ENCODE data around the gene TRIM24.
"Not testable (repeated sequence)": the region's sequence is repeated elsewhere in the genome, so short reads cannot be mapped to it uniquely, and the experiment has no call there.

Gene TRIM24

DNA sequence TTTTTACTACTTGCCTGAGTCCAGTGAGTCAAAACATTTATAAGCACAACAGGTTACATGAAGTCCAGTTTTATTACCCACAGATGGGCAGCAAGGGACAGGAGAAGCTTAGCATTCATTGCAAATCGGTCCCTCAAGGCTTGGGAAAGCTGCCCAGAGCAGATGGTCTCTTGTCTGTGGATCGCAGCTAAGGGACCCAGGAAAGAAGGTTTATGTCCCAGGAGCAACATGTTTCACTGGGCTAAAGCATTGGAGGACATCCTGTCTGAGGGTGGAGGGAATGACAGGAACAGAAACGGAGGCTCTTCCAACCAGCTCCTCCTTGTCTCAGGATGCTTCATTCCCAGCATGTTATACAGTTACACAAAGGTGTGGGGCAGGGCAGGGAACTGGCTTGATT, 39.3 kb downstream of the TRIM24 start:
- H3K27ac Mint-ChIP-seq: no peak overlapping the region
- H3K36me3 Mint-ChIP-seq (ENCODE audit: low read depth): peaks cover 34% of the 10 kb centered on the region
- no peaks in the 10 kb centered on the region for H3K27me3 Mint-ChIP-seq
- H3K4me3 Mint-ChIP-seq: no peak overlapping the region
- H3K9me3 Mint-ChIP-seq: peaks cover 3% of the 10 kb centered on the region
- peaks cover 26% of the 10 kb centered on the region for H3K4me1 Mint-ChIP-seq (ENCODE audit: low read depth)

DNA sequence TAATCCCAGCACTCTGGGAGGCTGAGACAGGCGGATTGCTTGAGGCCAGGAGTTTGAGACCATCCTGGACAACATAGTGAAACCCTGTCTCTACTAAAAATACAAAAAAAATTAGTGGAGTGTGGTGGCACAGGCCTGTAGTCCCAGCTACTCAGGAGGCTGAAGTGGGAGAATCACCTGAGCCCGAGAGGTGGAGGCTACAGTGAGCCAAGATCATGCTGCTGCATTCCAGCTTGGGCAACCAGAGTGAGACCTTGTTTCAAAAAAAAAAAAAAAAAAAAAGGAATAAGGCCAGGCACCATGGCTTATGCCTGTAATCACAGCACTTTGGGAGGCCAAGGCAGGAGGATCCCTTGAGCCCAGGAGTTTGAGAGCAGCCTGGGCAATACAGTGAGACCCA, 40.2 kb downstream of the TRIM24 start:
- H3K4me1 Mint-ChIP-seq (ENCODE audit: low read depth): peaks cover 22% of the 10 kb centered on the region
- not testable (repeated sequence) for H3K4me3 Mint-ChIP-seq, H3K9me3 Mint-ChIP-seq, H3K27me3 Mint-ChIP-seq, H3K27ac Mint-ChIP-seq
- H3K36me3 Mint-ChIP-seq (ENCODE audit: low read depth): peaks cover 41% of the 10 kb centered on the region

DNA sequence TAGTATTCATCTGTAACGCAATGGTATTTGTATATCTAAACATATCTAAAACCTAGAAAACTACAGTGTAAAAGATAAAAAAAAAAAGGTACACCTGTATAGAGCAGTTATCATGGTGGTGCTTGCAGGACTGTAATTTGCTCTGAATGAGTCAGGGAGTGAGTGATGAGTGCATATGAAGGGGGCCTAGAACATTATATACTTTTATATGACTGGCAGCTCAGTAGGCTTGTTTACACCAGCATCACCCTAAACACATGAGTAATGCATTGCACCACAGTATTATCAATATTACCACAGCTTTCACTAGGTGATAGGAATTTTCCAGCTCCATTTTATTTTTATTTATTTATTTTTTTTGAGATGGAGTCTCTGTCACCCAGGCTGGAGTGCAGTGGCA, 40.8 kb downstream of the TRIM24 start:
- no peak overlapping the region for H3K4me3 Mint-ChIP-seq
- peaks cover 3% of the 10 kb centered on the region for H3K9me3 Mint-ChIP-seq
- H3K36me3 Mint-ChIP-seq (ENCODE audit: low read depth): peaks cover 42% of the 10 kb centered on the region
- no peak overlapping the region for H3K27ac Mint-ChIP-seq
- peaks cover 24% of the 10 kb centered on the region for H3K4me1 Mint-ChIP-seq (ENCODE audit: low read depth)
- no peaks in the 10 kb centered on the region for H3K27me3 Mint-ChIP-seq

DNA sequence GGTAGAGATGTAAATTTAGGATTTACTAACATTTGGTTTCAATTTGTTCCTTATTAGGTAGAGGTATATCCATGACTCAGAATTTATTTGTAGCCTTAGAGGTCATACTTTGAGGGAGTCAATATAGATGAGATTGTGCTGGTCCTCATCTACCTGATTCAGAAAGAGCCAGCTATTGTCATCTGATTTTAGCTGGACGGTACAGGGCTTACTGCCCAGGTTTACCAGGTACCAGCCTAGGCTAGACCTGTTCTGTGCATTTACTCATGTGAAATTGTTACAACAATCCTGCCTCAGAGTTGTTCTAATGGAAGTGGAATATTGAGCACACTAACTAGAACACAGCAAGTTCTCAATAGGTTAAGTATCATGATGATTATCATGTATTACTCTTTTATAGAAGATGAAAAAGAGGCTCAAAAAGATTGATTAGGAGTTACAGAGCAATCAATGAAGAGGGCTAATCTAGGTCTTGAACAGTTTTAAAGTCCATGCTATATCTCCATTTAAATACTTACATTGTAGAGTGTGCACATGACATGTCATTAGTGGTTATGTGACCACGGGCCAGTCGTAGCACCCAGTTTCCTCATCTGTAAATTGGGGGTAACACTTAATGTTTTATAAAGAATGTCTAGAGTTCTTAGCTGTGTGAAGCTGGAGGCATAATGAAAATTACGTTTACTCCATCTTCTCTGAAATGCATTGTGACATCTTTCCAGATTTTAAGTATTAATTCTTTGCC, 42.1 kb downstream of the TRIM24 start:
- peaks cover 46% of the 10 kb centered on the region for H3K36me3 Mint-ChIP-seq (ENCODE audit: low read depth)

DNA sequence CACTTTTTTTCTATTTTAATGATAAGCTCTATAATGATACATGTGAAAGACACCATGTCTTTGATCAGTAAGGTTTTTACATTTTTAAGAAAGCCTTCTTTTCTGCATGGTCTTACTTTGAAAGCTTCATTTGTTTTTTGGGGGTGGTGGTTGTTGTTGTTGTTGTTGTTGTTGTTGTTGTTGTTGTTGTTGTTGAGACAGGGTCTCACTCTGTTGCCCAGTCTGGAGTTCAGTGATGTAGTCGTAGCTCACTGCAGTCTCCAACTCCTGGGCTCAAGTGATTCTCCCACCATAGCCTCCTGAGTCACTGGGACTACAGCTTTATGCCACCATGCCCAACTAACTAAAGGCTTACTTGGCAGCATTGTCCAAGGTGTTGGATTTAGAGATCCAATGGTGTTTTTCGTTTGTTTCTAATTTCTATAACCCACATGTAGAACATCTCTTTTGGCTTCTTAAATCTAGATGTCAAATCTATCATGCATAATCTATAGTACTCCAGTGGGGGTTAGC, 45.4 kb downstream of the TRIM24 start:
- Mint-ChIP-seq H3K27me3 (no peaks in the 10 kb centered on the region), H3K27ac (no peak overlapping the region), H3K36me3 (ENCODE audit: low read depth) (peaks cover 47% of the 10 kb centered on the region), H3K9me3 (no peaks in the 10 kb centered on the region), H3K4me1 (ENCODE audit: low read depth) (peaks cover 31% of the 10 kb centered on the region), H3K4me3 (no peak overlapping the region)

More for the DNA sequence above, 42.1 kb downstream of the TRIM24 start:
- peaks cover 29% of the 10 kb centered on the region for H3K4me1 Mint-ChIP-seq (ENCODE audit: low read depth)
- H3K27ac Mint-ChIP-seq: no peak overlapping the region
- H3K9me3 Mint-ChIP-seq: peaks cover 3% of the 10 kb centered on the region
- no peaks in the 10 kb centered on the region for H3K27me3 Mint-ChIP-seq
- no peak overlapping the region for H3K4me3 Mint-ChIP-seq

DNA sequence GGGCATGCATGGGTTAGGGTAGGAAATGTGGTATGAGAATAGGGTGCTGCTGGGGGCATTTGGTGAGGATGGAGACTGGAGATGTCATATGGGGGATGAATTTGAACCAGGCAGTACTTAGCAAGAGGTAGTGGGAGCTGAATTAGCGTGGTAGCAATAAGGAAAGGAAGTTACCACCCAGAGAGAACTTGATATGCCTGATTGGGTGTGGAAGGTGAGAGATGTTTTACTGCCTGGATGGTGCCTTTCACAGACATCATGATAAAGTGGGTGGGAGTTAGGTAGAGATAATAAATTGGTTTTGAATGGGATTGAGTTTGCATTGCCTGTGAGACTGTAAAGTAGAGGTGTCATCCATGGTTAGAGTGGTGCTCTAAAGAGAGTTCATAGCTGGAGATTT, 46.7 kb downstream of the TRIM24 start:
- no peaks in the 10 kb centered on the region for H3K27me3 Mint-ChIP-seq
- H3K9me3 Mint-ChIP-seq: no peaks in the 10 kb centered on the region
- peak overlapping the region; percentile 4 for H3K27ac Mint-ChIP-seq
- H3K4me1 Mint-ChIP-seq (ENCODE audit: low read depth): peaks cover 30% of the 10 kb centered on the region
- peaks cover 58% of the 10 kb centered on the region for H3K36me3 Mint-ChIP-seq (ENCODE audit: low read depth)
- no peak overlapping the region for H3K4me3 Mint-ChIP-seq

DNA sequence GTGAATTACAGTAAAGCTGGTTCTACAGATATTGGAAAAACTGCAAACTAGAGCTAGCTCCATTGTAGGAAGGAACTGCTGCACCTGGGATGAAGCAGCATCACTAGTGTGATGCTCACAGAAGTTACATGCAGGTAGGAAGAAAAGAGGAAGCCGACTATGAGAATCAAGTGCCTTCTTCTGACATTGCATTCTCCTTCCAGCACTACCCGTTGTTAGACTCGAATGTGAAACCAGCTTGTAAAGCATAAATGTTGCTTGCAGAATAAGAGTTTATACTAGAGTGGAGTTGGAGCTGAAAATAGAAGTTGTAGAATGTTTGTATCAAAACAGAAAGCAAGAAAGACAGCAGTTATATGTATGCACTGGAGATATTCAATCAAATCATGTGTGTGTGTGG, 49.9 kb downstream of the TRIM24 start:
- Mint-ChIP-seq H3K4me3 (no peak overlapping the region), H3K27me3 (no peaks in the 10 kb centered on the region), H3K36me3 (ENCODE audit: low read depth) (peaks cover 76% of the 10 kb centered on the region), H3K9me3 (no peaks in the 10 kb centered on the region), H3K4me1 (ENCODE audit: low read depth) (peaks cover 19% of the 10 kb centered on the region), H3K27ac (no peak overlapping the region)

DNA sequence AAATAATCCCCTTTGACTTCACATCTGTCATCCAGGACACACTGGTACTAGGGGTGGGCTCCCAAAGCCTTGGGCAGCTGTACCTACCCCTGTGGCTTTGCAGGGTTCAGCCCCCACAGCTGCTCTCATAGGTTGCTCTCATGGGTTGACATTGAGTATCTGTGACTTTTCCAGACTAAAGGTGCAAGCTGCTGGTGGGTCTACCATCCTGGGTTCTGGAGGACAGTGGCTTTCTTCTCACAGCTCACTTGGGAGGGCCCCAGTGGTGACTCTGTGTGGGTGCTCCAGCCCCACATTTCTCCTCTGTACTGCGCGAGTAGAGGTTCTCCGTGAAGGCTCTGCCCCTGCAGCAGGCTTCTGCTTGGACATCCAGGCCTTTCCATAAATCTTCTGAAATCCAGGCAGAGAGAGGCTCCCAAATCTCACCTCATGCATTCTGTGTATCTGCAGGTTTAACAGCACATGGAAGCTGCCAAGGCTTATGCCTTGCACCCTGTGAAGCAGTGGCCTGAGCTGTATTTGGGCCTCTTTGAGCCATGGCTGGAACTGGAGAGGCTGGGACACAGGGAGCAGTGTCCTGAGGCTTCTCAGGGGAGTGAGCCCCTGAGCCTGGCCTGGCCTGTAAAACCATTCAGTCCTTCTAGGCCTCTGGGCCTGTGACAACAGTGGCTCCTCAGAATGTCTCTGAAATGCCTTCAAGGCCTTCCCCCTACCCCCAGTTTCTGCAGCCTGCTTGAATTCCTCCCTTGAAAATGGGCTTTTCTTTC, 52.2 kb downstream of the TRIM24 start:
- Mint-ChIP-seq H3K27me3 (no peaks in the 10 kb centered on the region), H3K36me3 (ENCODE audit: low read depth) (peaks cover 78% of the 10 kb centered on the region), H3K4me1 (ENCODE audit: low read depth) (peaks cover 8% of the 10 kb centered on the region), H3K9me3 (no peaks in the 10 kb centered on the region), H3K4me3 (no peak overlapping the region), H3K27ac (no peak overlapping the region)

DNA sequence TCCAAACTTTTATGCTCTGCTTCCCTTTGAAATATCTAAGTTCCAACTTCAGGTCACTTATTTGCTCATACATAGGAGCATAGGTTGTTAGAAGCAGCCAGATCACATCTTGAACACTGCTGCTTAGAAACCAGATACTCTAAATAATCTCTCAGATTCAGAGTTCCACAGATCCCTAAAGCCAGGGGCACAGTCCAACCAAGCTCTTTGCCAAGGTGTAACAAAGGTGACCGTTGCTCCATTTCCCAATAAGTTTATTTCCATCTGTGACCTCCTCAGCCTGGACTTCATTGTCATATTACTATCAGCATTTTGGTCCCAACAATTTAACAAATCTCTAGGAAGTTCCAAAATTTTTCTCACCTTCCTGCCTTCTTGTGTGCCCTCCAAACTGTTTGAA, 52.8 kb downstream of the TRIM24 start:
- H3K4me1 Mint-ChIP-seq (ENCODE audit: low read depth): peaks cover 12% of the 10 kb centered on the region
- peaks cover 82% of the 10 kb centered on the region for H3K36me3 Mint-ChIP-seq (ENCODE audit: low read depth)
- H3K4me3 Mint-ChIP-seq: no peak overlapping the region
- H3K27me3 Mint-ChIP-seq: no peaks in the 10 kb centered on the region
- H3K27ac Mint-ChIP-seq: no peak overlapping the region
- no peaks in the 10 kb centered on the region for H3K9me3 Mint-ChIP-seq

DNA sequence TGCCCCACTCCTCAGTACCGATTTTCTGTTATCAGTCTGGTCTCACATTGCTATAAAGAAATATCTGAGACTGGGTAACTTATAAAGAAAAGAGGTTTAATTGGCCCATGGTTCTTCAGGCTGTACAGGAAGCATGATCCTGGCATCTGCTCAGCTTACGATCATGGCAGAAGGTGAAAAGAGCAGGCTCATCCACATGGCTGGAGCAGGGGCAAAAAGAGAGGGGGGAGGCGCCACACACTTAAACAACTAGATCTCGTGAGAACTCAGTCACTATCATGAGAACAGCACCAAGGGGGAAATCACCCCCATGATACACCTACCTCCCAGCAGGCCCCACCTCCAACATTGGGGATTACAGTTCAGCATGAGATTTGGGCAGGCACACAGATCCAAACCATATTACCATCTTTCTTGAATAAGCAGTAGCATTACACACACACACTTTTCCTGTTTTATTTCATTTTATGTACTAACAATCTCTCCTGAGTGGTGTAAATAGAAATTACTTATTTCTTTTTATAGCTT, 53.3 kb downstream of the TRIM24 start:
- Mint-ChIP-seq H3K27me3 (no peaks in the 10 kb centered on the region), H3K36me3 (ENCODE audit: low read depth) (peaks cover 79% of the 10 kb centered on the region), H3K9me3 (no peaks in the 10 kb centered on the region), H3K4me1 (ENCODE audit: low read depth) (peaks cover 7% of the 10 kb centered on the region), H3K27ac (no peak overlapping the region), H3K4me3 (no peak overlapping the region)

DNA sequence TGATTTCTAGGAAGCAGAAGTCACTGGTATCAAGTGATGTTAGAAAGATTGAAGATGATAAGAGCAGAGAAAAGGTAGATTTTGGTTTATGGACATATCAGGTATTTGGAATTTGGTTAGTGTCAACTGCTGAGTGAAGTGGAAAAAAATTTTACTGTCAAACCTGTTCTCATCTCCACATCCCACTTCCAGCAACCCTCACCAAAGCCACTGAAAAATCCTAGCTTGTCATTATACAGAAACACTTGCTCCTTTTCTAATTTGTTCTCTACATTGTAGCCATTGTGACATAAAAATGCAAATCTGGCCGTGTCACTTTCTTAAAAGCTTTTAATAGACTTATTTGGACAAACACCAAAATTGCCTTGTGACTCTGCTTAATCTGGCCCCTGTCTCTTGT, 54.0 kb downstream of the TRIM24 start:
- H3K4me1 Mint-ChIP-seq (ENCODE audit: low read depth): peaks cover 4% of the 10 kb centered on the region
- peaks cover 80% of the 10 kb centered on the region for H3K36me3 Mint-ChIP-seq (ENCODE audit: low read depth)
- H3K9me3 Mint-ChIP-seq: no peaks in the 10 kb centered on the region
- no peaks in the 10 kb centered on the region for H3K27me3 Mint-ChIP-seq
- H3K4me3 Mint-ChIP-seq: no peak overlapping the region
- H3K27ac Mint-ChIP-seq: peak overlapping the region; percentile 4

DNA sequence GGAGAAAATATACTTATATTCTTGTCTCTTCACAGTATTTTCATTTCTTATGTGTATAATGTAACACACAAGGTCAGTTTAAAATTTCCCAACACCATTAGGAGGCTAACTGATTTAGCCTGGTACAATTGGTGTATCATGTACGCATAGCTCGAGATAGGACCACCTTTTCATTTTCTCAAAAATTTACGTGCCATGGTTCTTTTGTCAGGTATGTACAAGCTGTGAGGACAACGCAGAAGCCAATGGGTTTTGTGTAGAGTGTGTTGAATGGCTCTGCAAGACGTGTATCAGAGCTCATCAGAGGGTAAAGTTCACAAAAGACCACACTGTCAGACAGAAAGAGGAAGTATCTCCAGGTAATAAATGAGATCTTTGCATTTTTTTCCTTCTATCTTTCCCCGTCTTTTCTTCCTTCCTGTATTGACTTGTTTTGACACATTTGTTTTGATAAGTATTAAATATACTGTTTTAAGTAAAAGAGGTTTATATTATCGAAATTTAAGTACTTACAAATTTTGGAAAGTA, 55.0 kb downstream of the TRIM24 start:
- Mint-ChIP-seq H3K27ac (no peak overlapping the region), H3K36me3 (ENCODE audit: low read depth) (peaks cover 86% of the 10 kb centered on the region), H3K9me3 (no peaks in the 10 kb centered on the region), H3K4me1 (ENCODE audit: low read depth) (peaks cover 4% of the 10 kb centered on the region), H3K27me3 (no peaks in the 10 kb centered on the region), H3K4me3 (no peak overlapping the region)

DNA sequence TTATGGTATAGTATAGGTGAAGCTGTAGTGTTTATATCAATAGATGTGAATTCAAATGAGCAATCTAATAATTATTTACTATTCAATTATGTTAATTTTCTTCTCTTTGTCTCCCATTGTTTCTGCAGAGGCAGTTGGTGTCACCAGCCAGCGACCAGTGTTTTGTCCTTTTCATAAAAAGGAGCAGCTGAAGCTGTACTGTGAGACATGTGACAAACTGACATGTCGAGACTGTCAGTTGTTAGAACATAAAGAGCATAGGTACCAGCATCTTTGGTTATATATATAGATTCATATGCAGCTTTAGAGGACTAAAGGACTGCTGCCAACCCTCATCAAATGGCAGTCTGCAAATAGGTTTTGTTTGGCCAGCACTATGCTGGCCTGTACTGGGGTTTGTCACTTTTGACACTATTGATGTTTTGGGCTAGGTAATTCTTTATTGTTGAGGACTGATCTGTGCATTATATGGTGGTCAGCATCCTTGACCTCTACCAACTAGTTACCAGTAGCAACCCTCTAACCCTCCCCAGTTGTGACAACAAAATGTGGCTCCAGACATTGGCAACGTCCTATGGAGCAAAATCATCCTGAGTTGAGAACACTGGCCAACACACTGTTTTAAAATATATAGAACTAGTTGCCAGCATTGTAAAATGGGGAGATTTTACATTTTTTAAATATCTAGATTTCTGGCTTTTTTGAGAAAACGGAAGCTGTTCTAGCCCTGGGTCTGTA, 59.2 kb downstream of the TRIM24 start:
- Mint-ChIP-seq H3K4me3 (no peak overlapping the region), H3K36me3 (ENCODE audit: low read depth) (peaks cover 88% of the 10 kb centered on the region), H3K9me3 (no peaks in the 10 kb centered on the region), H3K27me3 (no peaks in the 10 kb centered on the region), H3K4me1 (ENCODE audit: low read depth) (peaks cover 4% of the 10 kb centered on the region), H3K27ac (no peak overlapping the region)

DNA sequence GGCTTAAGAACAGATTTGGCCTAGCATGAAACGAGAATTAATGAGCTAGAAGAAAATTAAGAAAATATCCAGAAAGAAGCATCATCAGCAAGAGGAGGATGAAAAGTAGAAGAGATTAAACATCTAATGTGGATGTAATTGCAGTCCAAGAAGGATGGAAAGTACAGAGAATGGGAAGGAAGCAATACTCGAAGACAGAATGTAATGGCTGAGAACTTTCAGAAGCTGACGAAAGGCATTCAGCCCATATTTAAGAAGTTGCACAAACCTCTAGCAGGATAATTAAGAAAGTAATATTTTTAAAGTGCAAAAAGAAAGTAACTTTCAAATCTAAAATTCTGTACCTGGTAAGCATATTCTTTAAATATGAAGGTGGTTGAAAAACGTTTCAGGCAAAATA, 60.7 kb downstream of the TRIM24 start:
- peaks cover 2% of the 10 kb centered on the region for H3K9me3 Mint-ChIP-seq
- H3K4me1 Mint-ChIP-seq (ENCODE audit: low read depth): peaks cover 4% of the 10 kb centered on the region
- no peak overlapping the region for H3K27ac Mint-ChIP-seq
- H3K27me3 Mint-ChIP-seq: no peaks in the 10 kb centered on the region
- H3K36me3 Mint-ChIP-seq (ENCODE audit: low read depth): peaks cover 83% of the 10 kb centered on the region
- no peak overlapping the region for H3K4me3 Mint-ChIP-seq

Measured in stimulated activated naive CD8-positive, alpha-beta T cell treated with anti-CD3 and anti-CD28 coated beads, Interleukin-15, Interleukin-2, amounts not matched to agents 100 ng/mL and 50 ng/mL, for 24 hours (primary cell).